Measurements from ENCODE around the gene EHMT1. TPM values are rescaled to one million over a fixed set of nuclear protein-coding genes. Genes with fewer than 3 reads are reported as not detected.

EHMT1 gene
- total and polyA plus RNA-seq, 2 experiments from 2014 or later = 162 to 177 TPM

GRCh38 chr9:137881591-137882505 lies 263.0 kb downstream of the EHMT1 start:
- Mint-ChIP-seq H3K4me1 (no peaks in the 10 kb centered on the region), H3K36me3 (ENCODE audit: low read depth) (peaks cover 9% of the 10 kb centered on the region), H3K4me3 (no peak overlapping the region), H3K9me3 (no peaks in the 10 kb centered on the region), H3K27me3 (ENCODE audit: insufficient read depth, low read depth, poor library complexity) (peaks cover 5% of the 10 kb centered on the region), H3K27ac (no peak overlapping the region)
- H3K27me3 ChIP-seq (ENCODE audit: insufficient read depth) = peaks cover 2% of the 10 kb centered on the region; the same call in 1 of the 2 replicates
- H3K4me1 ChIP-seq (ENCODE audit: insufficient read depth) = no peaks in the 10 kb centered on the region; the same call in 1 of the 2 replicates
- no peak overlapping the region for H2AFZ ChIP-seq
- H3K9me2 ChIP-seq (ENCODE audit: insufficient read depth) = no peaks in the 10 kb centered on the region
- H3K4me2 ChIP-seq = no peak overlapping the region
- no peak for TF ChIP-seq STAT1 (IDR thresholded peaks at IDR 0.05; ENCODE audit: unreplicated experiment)
- no peak for TF ChIP-seq ZNF114 (CRISPR knock-in tag; IDR thresholded peaks at IDR 0.05)
- no peak for TF ChIP-seq JUNB (IDR thresholded peaks at IDR 0.05; ENCODE audit: unreplicated experiment)
- no peak for TF ChIP-seq ZNF462 (CRISPR knock-in tag; IDR thresholded peaks at IDR 0.05)
- TF ChIP-seq EZH2phosphoT487 (IDR thresholded peaks at IDR 0.05; ENCODE audit: unreplicated experiment) = no peak
- no peak for TF ChIP-seq REST (IDR thresholded peaks at IDR 0.05; ENCODE audit: unreplicated experiment)
- TF ChIP-seq CREB1 (CRISPR knock-in tag; IDR thresholded peaks at IDR 0.05; ENCODE audit: low read depth) = no peak
- no peak for TF ChIP-seq EZH2 (IDR thresholded peaks at IDR 0.05; ENCODE audit: low read depth, unreplicated experiment)
- no peak for TF ChIP-seq ETS1 (IDR thresholded peaks at IDR 0.05)
- no peak for TF ChIP-seq POLR2AphosphoS5 (IDR thresholded peaks at IDR 0.05; ENCODE audit: low read depth)
- no peak for ATAC-seq
- H3K79me2 ChIP-seq (replicated peaks; ENCODE audit: insufficient read depth) = no peaks in the 10 kb centered on the region
- H3F3A ChIP-seq (replicated peaks; ENCODE audit: low read depth) = no peaks in the 10 kb centered on the region
- no peaks in the 10 kb centered on the region for H3K36me3 ChIP-seq (ENCODE audit: insufficient read depth)
- H3K4me3 ChIP-seq = no peak overlapping the region
- no peak overlapping the region for H3K27ac ChIP-seq (ENCODE audit: low read depth)
- DNase-seq (ENCODE audit: low spot score) = no peak
- peaks cover 8% of the 10 kb centered on the region; the same call in 1 of the 2 replicates for H4K20me1 ChIP-seq (replicated peaks; ENCODE audit: insufficient read depth)
